SK-N-SH (cell line): ENCODE results near the gene HOMER3. TPM values are rescaled to one million over a fixed set of nuclear protein-coding genes. Genes with fewer than 3 reads are reported as not detected.

Experiments used
- CTCF ChIA-PET: fragments of 300-600, 350-600 bp; formaldehyde crosslinking; extraction: SDS; loops from one replicate; lab custom pipeline; 2021; lab: Yijun Ruan, JAX
- POLR2A ChIA-PET: fragments of 350-600 bp; sonication (Branson Sonifier 250); formaldehyde crosslinking; extraction: SDS; loops from one replicate; lab custom pipeline; 2020; ENCODE audit warnings: antibody characterized with exemption, inconsistent platforms; lab: Yijun Ruan, JAX
- DNase-seq: peaks from one replicate; pipeline ENCODE4 v3.0.0; 2012
- H2AFZ ChIP-seq: fragments of 200-600 bp; sonication (generic); 2 replicates; pipeline ENCODE4 v1.8.1; 2016; ENCODE audit warnings: antibody characterized with exemption, mild to moderate bottlenecking, low read depth
- H3F3A ChIP-seq: fragments of 200-600 bp; sonication (generic); replicated peaks from 2 replicates; pipeline ENCODE3; 2016; ENCODE audit warnings: antibody characterized with exemption, mild to moderate bottlenecking; ENCODE audit not compliant: insufficient read depth
- H3K27ac ChIP-seq, 2 experiments: fragments of 200-500 bp in 1 of 2; fragments of 200-600 bp in 1 of 2; sonication (Bioruptor generic) in 1 of 2; sonication (generic), shearing (Covaris generic) in 1 of 2; 2 replicates each; pipeline versions ENCODE4 v1.5.1 to v1.6.1; 2014 to 2016; ENCODE audit warnings: low read depth in 2 of 2, inconsistent platforms in 1 of 2, low read length in 1 of 2, mild to moderate bottlenecking in 1 of 2, mixed read lengths in 1 of 2
- H3K27me3 ChIP-seq: fragments of 200-600 bp; sonication (generic), shearing (Covaris generic); 2 replicates; pipeline ENCODE4 v1.6.1; 2016; ENCODE audit warnings: mixed run types; ENCODE audit not compliant: insufficient read depth
- H3K36me3 ChIP-seq, 2 experiments: fragments of 200-500 bp in 1 of 2; fragments of 200-600 bp in 1 of 2; sonication (Bioruptor generic) in 1 of 2; sonication (generic) in 1 of 2; replicated peaks in 1 of 2; 2 replicates each; pipeline versions ENCODE3 to v1.5.1; 2014 to 2016; ENCODE audit warnings: low read length in 1 of 2, mild to moderate bottlenecking in 1 of 2; ENCODE audit not compliant: insufficient read depth in 2 of 2, control insufficient read depth in 1 of 2
- H3K4me1 ChIP-seq, 2 experiments: fragments of 200-500 bp in 1 of 2; fragments of 200-600 bp in 1 of 2; sonication (Bioruptor generic) in 1 of 2; sonication (generic), shearing (Covaris generic) in 1 of 2; 2 replicates each; pipeline versions ENCODE4 v1.5.1 to v1.6.1; 2014 to 2016; ENCODE audit warnings: low read depth in 1 of 2, low read length in 1 of 2, mixed run types in 1 of 2; ENCODE audit not compliant: insufficient read depth in 2 of 2, control insufficient read depth in 1 of 2
- H3K4me2 ChIP-seq: fragments of 200-600 bp; sonication (generic), shearing (Covaris generic); 2 replicates; pipeline ENCODE4 v1.6.1; 2017; ENCODE audit warnings: mixed run types
- H3K4me3 ChIP-seq, 2 experiments: fragments of 200-500 bp in 1 of 2; fragments of 200-600 bp in 1 of 2; sonication (Bioruptor generic) in 1 of 2; sonication (generic), shearing (Covaris generic) in 1 of 2; 2 replicates each; pipeline versions ENCODE4 v1.5.1 to v1.8.1; 2014 to 2016; ENCODE audit warnings: low read depth in 2 of 2, inconsistent platforms in 1 of 2, low read length in 1 of 2, mild to moderate bottlenecking in 1 of 2, mixed read lengths in 1 of 2, moderate library complexity in 1 of 2
- H3K79me2 ChIP-seq: fragments of 200-600 bp; sonication (generic); 2 replicates; pipeline ENCODE4 v1.8.1; 2017; ENCODE audit warnings: mild to moderate bottlenecking; ENCODE audit not compliant: insufficient read depth
- H3K9ac ChIP-seq: fragments of 200-600 bp; sonication (generic); 2 replicates; pipeline ENCODE4 v1.6.1; 2017; ENCODE audit warnings: mixed run types
- H3K9me2 ChIP-seq: fragments of 200-600 bp; sonication (generic); 2 replicates; pipeline ENCODE4 v1.6.1; 2017; ENCODE audit warnings: mixed run types
- H3K9me3 ChIP-seq: fragments of 200-600 bp; sonication (generic); 2 replicates; pipeline ENCODE4 v1.6.1; 2017; ENCODE audit warnings: mixed run types, mild to moderate bottlenecking, moderate library complexity
- H4K20me1 ChIP-seq: fragments of 200-600 bp; sonication (generic); 2 replicates; pipeline ENCODE4 v1.6.1; 2017; ENCODE audit warnings: mild to moderate bottlenecking, mixed run types; ENCODE audit not compliant: insufficient read depth
- ELF1 ChIP-seq: IDR thresholded peaks from 2 replicates; pipeline ENCODE4 v1.4.0; 2012
- FOSL2 ChIP-seq: IDR thresholded peaks from 2 replicates; pipeline ENCODE4 v1.4.0; 2012; ENCODE audit warnings: low read depth, mild to moderate bottlenecking, moderate library complexity, borderline replicate concordance
- GATA2 ChIP-seq: sonication (generic); formaldehyde crosslinking; IDR thresholded peaks from 2 replicates; pipeline ENCODE4 v1.5.0; 2020; ENCODE audit warnings: mild to moderate bottlenecking, missing genetic modification reagents
- MEF2A ChIP-seq: IDR thresholded peaks from 2 replicates; pipeline ENCODE4 v1.4.0; 2012; ENCODE audit warnings: low read depth, borderline replicate concordance
- NRF1 ChIP-seq: IDR thresholded peaks from 2 replicates; pipeline ENCODE4 v1.6.1; 2012; ENCODE audit warnings: low read depth, mild to moderate bottlenecking, low read length
- RAD21 ChIP-seq: IDR thresholded peaks from 2 replicates; pipeline ENCODE4 v1.6.1; 2012; ENCODE audit warnings: mild to moderate bottlenecking, low read length
- RFX5 ChIP-seq: IDR thresholded peaks from 2 replicates; pipeline ENCODE4 v1.6.1; 2012; ENCODE audit warnings: mild to moderate bottlenecking, improper control_type of control experiment, low read length
- RXRA ChIP-seq: IDR thresholded peaks from 2 replicates; pipeline ENCODE4 v1.4.0; 2012; ENCODE audit warnings: low read depth, mild to moderate bottlenecking, borderline replicate concordance
- SIN3A ChIP-seq: IDR thresholded peaks from 2 replicates; pipeline ENCODE4 v1.6.1; 2012; ENCODE audit warnings: low read depth, mild to moderate bottlenecking, low read length, moderate library complexity, borderline replicate concordance
- TAF1 ChIP-seq: IDR thresholded peaks from 2 replicates; pipeline ENCODE4 v1.6.1; 2012; ENCODE audit warnings: low read depth, mild to moderate bottlenecking, low read length, moderate library complexity, borderline replicate concordance
- TEAD4 ChIP-seq: IDR thresholded peaks from 2 replicates; pipeline ENCODE4 v1.4.0; 2012; ENCODE audit warnings: mild to moderate bottlenecking, borderline replicate concordance; ENCODE audit not compliant: insufficient read depth
- ZBTB33 ChIP-seq: IDR thresholded peaks from 2 replicates; pipeline ENCODE4 v1.4.0; 2012; ENCODE audit warnings: low read depth, borderline replicate concordance
- WGBS: methylation state at CpG from one replicate; pipeline ENCODE4 v1.1.6; 2017; ENCODE audit warnings: low lambda C conversion rate; 5-methylcytosine and 5-hydroxymethylcytosine counted together
- polyA plus RNA-seq, 3 experiments: library from polyadenylated mRNA; depleted of rRNA; stranded (reverse); fragments of >200 nt; gene quantifications; 2 replicates each; pipeline ENCODE4 v1.2.3, GENCODE V29; 2012
- TF ChIP-seq, protein P1 (sequence below): IDR thresholded peaks from 2 replicates; pipeline ENCODE4; 2012
- TF ChIP-seq, protein P2 (sequence below): IDR thresholded peaks from 2 replicates; pipeline ENCODE4 v1.4.0; 2012; ENCODE audit warnings: low read depth

The HOMER3 gene
- polyA plus RNA-seq, 1 of the 3 experiments (the other 2 are of a cell fraction): 83.0 TPM

GRCh38 chr19:18982669-18983068, 41.7 kb upstream of the HOMER3 start:
- POLR2A ChIA-PET: no interaction called here
- Histone ChIP-seq H3F3A (no peaks in the 10 kb centered on the region), H2AFZ (no peak overlapping the region), H3K9me3 (no peaks in the 10 kb centered on the region), H3K9ac (no peak overlapping the region), H3K36me3 (no peaks in the 10 kb centered on the region), H3K9me2 (no peaks in the 10 kb centered on the region), H3K4me2 (no peak overlapping the region), H4K20me1 (no peaks in the 10 kb centered on the region), H3K4me1 (no peaks in the 10 kb centered on the region), H3K27me3 (no peaks in the 10 kb centered on the region; the same call in 1 of the 2 replicates), H3K4me3 (no peak overlapping the region), H3K79me2 (no peaks in the 10 kb centered on the region), H3K27ac (no peak overlapping the region)
- WGBS: 6% methylated on average over 2 of the region's 2 CpGs
- DNase-seq: no peak
- no peak for TF ChIP-seq TAF1
- CTCF ChIA-PET: interaction anchor here (1.2 to 1.7 kb wide), 3 partner anchors 31 to 532 kb away, joined by 3 to 7 read pairs (median 4); no protein-coding TSS in a partner anchor

- Histone ChIP-seq H3K36me3 (no peaks in the 10 kb centered on the region), H3K79me2 (no peaks in the 10 kb centered on the region), H2AFZ (no peak overlapping the region), H3F3A (no peaks in the 10 kb centered on the region), H3K9me2 (no peaks in the 10 kb centered on the region), H3K27ac (no peak overlapping the region), H3K4me1 (no peaks in the 10 kb centered on the region), H3K9me3 (no peaks in the 10 kb centered on the region), H3K9ac (no peak overlapping the region), H3K4me3 (no peak overlapping the region), H3K27me3 (no peaks in the 10 kb centered on the region; the same call in 1 of the 2 replicates), H3K4me2 (no peak overlapping the region), H4K20me1 (no peaks in the 10 kb centered on the region)
- 93% methylated on average over 7 of the region's 7 CpGs for WGBS
- CTCF ChIA-PET: no interaction called here
- TF ChIP-seq, protein P1, sequence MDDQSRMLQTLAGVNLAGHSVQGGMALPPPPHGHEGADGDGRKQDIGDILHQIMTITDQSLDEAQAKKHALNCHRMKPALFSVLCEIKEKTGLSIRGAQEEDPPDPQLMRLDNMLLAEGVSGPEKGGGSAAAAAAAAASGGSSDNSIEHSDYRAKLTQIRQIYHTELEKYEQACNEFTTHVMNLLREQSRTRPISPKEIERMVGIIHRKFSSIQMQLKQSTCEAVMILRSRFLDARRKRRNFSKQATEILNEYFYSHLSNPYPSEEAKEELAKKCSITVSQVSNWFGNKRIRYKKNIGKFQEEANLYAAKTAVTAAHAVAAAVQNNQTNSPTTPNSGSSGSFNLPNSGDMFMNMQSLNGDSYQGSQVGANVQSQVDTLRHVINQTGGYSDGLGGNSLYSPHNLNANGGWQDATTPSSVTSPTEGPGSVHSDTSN: no peak
- TF ChIP-seq TEAD4: no peak
- no peak for TF ChIP-seq RXRA
- POLR2A ChIA-PET: no interaction called here
- no peak for DNase-seq
These were observed 39.5 kb upstream of the HOMER3 start for GRCh38 chr19:18980432-18981020.

- POLR2A ChIA-PET: no interaction called here
- CTCF ChIA-PET: no interaction called here
- WGBS: 72% methylated on average over 7 of the region's 7 CpGs
These were observed 37.6 kb upstream of the HOMER3 start for GRCh38 chr19:18978616-18979015.

More at GRCh38 chr19:18978616-18979015, 37.6 kb upstream of the HOMER3 start:
- Histone ChIP-seq H3K4me1 (no peaks in the 10 kb centered on the region), H3K79me2 (no peaks in the 10 kb centered on the region), H3K27me3 (no peaks in the 10 kb centered on the region; the same call in 1 of the 2 replicates), H4K20me1 (no peaks in the 10 kb centered on the region), H3K9ac (no peak overlapping the region), H3K9me3 (no peaks in the 10 kb centered on the region), H3K9me2 (no peaks in the 10 kb centered on the region), H3K36me3 (no peaks in the 10 kb centered on the region), H2AFZ (no peak overlapping the region), H3K4me2 (no peak overlapping the region), H3K27ac (no peak overlapping the region), H3K4me3 (no peak overlapping the region), H3F3A (no peaks in the 10 kb centered on the region)
- no peak for TF ChIP-seq NRF1
- no peak for TF ChIP-seq RFX5
- no peak for TF ChIP-seq GATA2
- no peak for TF ChIP-seq SIN3A
- no peak for TF ChIP-seq RAD21
- no peak for TF ChIP-seq MEF2A
- TF ChIP-seq ELF1: no peak
- no peak for TF ChIP-seq ZBTB33
- no peak for TF ChIP-seq FOSL2
- TF ChIP-seq, protein P2, sequence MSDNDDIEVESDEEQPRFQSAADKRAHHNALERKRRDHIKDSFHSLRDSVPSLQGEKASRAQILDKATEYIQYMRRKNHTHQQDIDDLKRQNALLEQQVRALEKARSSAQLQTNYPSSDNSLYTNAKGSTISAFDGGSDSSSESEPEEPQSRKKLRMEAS: no peak
- no peak for DNase-seq
